Right forelimb (tissue), 1 donor: ENCODE results near the gene RPUSD2.
"Not testable (repeated sequence)": the region's sequence is repeated elsewhere in the genome, so short reads cannot be mapped to it uniquely, and the experiment has no call there.

ENCODE experiments used
- DNase-seq: peaks from one replicate; pipeline ENCODE4 v3.0.0-alpha.2; 2018

RPUSD2 gene

GRCh38 chr15:40565333-40566238 is 3.5 kb upstream of the RPUSD2 start:
- DNase-seq, result no peak

- DNase-seq, result no peak
Observed at GRCh38 chr15:40567111-40567510, 2.0 kb upstream of the RPUSD2 start.

- DNase-seq, result no peak
Observed at GRCh38 chr15:40575113-40575512, 6.0 kb downstream of the RPUSD2 start.

- DNase-seq, result not testable (repeated sequence)
Observed at GRCh38 chr15:40576914-40577313, 7.8 kb downstream of the RPUSD2 start.

- DNase-seq, result no peak
Observed at GRCh38 chr15:40578892-40579291, 9.8 kb downstream of the RPUSD2 start.

- not testable (repeated sequence) for DNase-seq
Observed at GRCh38 chr15:40581796-40582195, 12.7 kb downstream of the RPUSD2 start.

- DNase-seq, result no peak
Observed at GRCh38 chr15:40582726-40583246, 13.7 kb downstream of the RPUSD2 start.

GRCh38 chr15:40584191-40584590 is 15.1 kb downstream of the RPUSD2 start:
- no peak for DNase-seq

- DNase-seq, result no peak
Observed at GRCh38 chr15:40590667-40591050, 21.6 kb downstream of the RPUSD2 start.

GRCh38 chr15:40591389-40591788 is 22.3 kb downstream of the RPUSD2 start:
- no peak for DNase-seq

GRCh38 chr15:40593165-40593564 is 24.1 kb downstream of the RPUSD2 start:
- DNase-seq, result no peak

- peak; percentile 99 for DNase-seq
Observed at GRCh38 chr15:40593588-40594428, 24.7 kb downstream of the RPUSD2 start, which contains the start of gene KNL1. Gene KNL1, plus strand, starts transcription at chr15:40594249. Its CDS starts 8,683 bp downstream, at chr15:40602932.

- peak; percentile 82 for DNase-seq
Observed at GRCh38 chr15:40594429-40594836, 25.3 kb downstream of the RPUSD2 start.

GRCh38 chr15:40595219-40595618 is 26.1 kb downstream of the RPUSD2 start:
- DNase-seq, result no peak

GRCh38 chr15:40595773-40596172 is 26.7 kb downstream of the RPUSD2 start:
- no peak for DNase-seq

GRCh38 chr15:40597024-40597423 is 27.9 kb downstream of the RPUSD2 start:
- no peak for DNase-seq

- DNase-seq, result no peak
Observed at GRCh38 chr15:40598126-40598525, 29.0 kb downstream of the RPUSD2 start.

GRCh38 chr15:40598672-40599071 is 29.6 kb downstream of the RPUSD2 start:
- DNase-seq, result no peak

- DNase-seq, result no peak
Observed at GRCh38 chr15:40600956-40601355, 31.9 kb downstream of the RPUSD2 start.

- DNase-seq, result no peak
Observed at GRCh38 chr15:40603935-40604334, 34.8 kb downstream of the RPUSD2 start.

- DNase-seq, result no peak
Observed at GRCh38 chr15:40613080-40613479, 44.0 kb downstream of the RPUSD2 start.

- DNase-seq, result no peak
Observed at GRCh38 chr15:40618023-40618422, 48.9 kb downstream of the RPUSD2 start.

- DNase-seq, result no peak
Observed at GRCh38 chr15:40618906-40619305, 49.8 kb downstream of the RPUSD2 start.
